BLaER1 treated with 17β-estradiol and CSF1 and Interleukin-3, amounts not matched to agents 10 nM and 100 nM (cell line): ENCODE data around the gene LSM7.

Experiments
- H3K27ac ChIP-seq, 11 experiments: shearing (Covaris generic); formaldehyde crosslinking; 2 replicates each; pipeline ENCODE4 v1.8.1; 2022
- H3K27me3 ChIP-seq, 11 experiments: shearing (Covaris generic); formaldehyde crosslinking; 2 replicates each; pipeline ENCODE4 v1.8.1; 2022
- H3K36me3 ChIP-seq, 11 experiments: shearing (Covaris generic); formaldehyde crosslinking; 2 replicates each; pipeline ENCODE4 v1.8.1; 2022
- H3K4me1 ChIP-seq, 10 experiments: shearing (Covaris generic); formaldehyde crosslinking; 2 replicates each; pipeline ENCODE4 v1.8.1; 2022
- H3K4me2 ChIP-seq, 11 experiments: shearing (Covaris generic); formaldehyde crosslinking; 2 replicates each; pipeline ENCODE4 v1.8.1; 2022
- H3K4me3 ChIP-seq, 10 experiments: shearing (Covaris generic); formaldehyde crosslinking; 2 replicates each; pipeline ENCODE4 v1.8.1; 2022
- H3K9ac ChIP-seq, 11 experiments: shearing (Covaris generic); formaldehyde crosslinking; 2 replicates each; pipeline ENCODE4 v1.8.1; 2022
- H3K9me3 ChIP-seq, 11 experiments: shearing (Covaris generic); formaldehyde crosslinking; replicated peaks in 1 of 11; 2 replicates each; pipeline ENCODE4 v1.8.1; 2022
- H4K20me1 ChIP-seq, 11 experiments: shearing (Covaris generic); formaldehyde crosslinking; 2 replicates each; pipeline ENCODE4 v1.8.1; 2022
- Cebpa-rat ChIP-seq, 11 experiments: shearing (Covaris generic); IDR thresholded peaks; 2 replicates each; pipeline ENCODE4 v1.8.1; 2022

LSM7 gene

DNA sequence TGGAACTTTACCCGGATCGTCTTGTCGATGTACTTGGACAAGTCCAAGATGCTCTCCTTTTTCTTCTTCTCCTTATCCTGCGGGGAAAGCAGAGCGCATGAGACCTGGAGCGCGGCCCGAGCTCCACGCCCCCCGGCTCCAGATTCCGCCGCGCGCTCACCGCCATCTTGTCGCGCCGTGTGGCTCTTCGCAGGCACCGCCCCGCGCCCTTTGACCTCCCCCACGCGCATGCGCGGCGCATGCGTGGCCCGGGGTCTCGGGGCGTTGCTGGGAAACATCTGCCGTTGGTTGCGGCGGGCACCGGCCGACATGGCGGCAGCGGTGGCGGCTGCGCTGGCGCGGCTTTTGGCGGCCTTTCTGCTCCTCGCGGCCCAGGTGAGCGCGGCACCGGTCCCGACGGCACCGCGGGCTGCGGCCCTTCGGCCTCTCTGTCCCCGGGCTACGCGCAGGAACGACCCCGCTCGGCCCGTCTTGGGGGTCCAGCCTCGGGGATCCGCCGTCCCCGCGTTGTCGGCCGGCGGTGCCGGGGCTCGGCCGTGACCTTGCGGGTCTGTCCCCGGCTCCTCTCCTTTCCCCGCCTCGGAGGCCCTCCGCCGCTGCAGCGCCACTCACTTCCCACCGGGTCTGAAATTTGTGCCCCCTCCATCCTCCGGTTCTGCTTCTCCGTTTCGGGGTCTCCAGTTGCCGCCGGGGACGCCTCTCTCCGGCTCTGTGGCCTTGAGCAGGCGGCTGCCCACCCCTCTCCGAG, at the start of gene LSM7, which contains the start of gene SPPL2B:
LSM7 (minus strand) TSS at position 186 of the 748 bp plus-strand sequence; CDS start at position 166, 20 bp downstream.
SPPL2B (plus strand) TSS at position 284 of the 748 bp plus-strand sequence; CDS start at position 310, 26 bp downstream.
- Histone ChIP-seq H3K27ac (peak within 1 kb of the TSS; percentile 73 to 98 (median 93)), H4K20me1 (peaks cover 32 to 85% (median 46%) of the 10 kb centered on the region in 11 experiments; a peak in 21 of 22 replicates), H3K4me1 (peaks cover 81 to 89% (median 84%) of the 10 kb centered on the region in 10 experiments), H3K9me3 (no peaks in the 10 kb centered on the region), H3K27me3 (peaks cover 0 to 14% (median 0%) of the 10 kb centered on the region in 11 experiments; a peak in 5 of 22 replicates), H3K36me3 (peaks cover under 1 to 22% (median 6%) of the 10 kb centered on the region in 11 experiments; a peak in 15 of 22 replicates), H3K4me2 (peak within 1 kb of the TSS; percentile 89 to 100 (median 97)), H3K4me3 (peak within 1 kb of the TSS; percentile 80 to 98 (median 92)), H3K9ac (peak within 1 kb of the TSS; percentile 89 to 98 (median 92))
- TF ChIP-seq Cebpa-rat (IDR thresholded peaks at IDR 0.05) = no peak

DNA sequence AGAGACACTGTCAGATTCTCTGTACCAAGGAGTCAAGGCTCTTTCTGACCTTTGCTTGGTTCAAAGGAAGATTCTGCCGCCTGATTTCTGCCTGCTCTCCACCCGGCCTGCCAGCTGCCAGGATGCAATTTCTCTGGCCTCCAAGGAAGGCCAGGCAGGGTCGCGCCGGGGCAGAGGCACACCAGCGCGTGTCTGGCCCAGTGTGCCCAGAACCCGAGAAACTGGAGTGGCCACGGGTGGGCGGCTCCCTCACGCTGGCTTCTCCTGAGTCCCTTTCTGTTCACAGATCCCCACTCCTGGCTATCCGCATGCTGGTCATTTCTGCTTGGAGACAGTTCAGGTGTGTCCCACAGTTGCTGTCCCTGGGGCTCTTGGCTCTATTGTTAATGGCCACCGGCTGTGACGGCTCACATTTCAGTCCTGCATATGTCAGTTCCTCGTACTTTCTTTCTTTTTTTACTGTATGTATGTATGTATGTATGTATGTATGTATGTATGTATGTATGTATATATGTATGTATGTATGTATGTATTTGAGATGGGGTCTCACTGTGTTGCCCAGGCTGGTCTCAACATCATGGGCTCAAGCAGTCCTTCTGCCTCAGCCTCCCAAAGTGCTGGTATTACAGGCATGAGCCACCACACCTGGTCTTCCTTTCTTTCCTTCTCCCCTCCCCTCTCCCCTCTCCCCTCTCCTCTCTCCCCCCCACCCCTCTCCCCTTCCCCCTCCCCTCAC, 48.6 kb upstream of the LSM7 start:
- H3K27me3 ChIP-seq = no peaks in the 10 kb centered on the region
- H3K27ac ChIP-seq = no peak overlapping the region
- H3K36me3 ChIP-seq = no peaks in the 10 kb centered on the region
- no peak overlapping the region for H3K4me2 ChIP-seq
- peaks cover 28 to 37% (median 34%) of the 10 kb centered on the region in 11 experiments for H3K9me3 ChIP-seq
- no peak overlapping the region for H3K4me3 ChIP-seq
- no peak overlapping the region for H3K9ac ChIP-seq
- no peak for TF ChIP-seq Cebpa-rat (IDR thresholded peaks at IDR 0.05)
- H3K4me1 ChIP-seq = peaks cover under 1 to 18% (median 8%) of the 10 kb centered on the region in 10 experiments; a peak in 17 of 20 replicates
- no peaks in the 10 kb centered on the region for H4K20me1 ChIP-seq

DNA sequence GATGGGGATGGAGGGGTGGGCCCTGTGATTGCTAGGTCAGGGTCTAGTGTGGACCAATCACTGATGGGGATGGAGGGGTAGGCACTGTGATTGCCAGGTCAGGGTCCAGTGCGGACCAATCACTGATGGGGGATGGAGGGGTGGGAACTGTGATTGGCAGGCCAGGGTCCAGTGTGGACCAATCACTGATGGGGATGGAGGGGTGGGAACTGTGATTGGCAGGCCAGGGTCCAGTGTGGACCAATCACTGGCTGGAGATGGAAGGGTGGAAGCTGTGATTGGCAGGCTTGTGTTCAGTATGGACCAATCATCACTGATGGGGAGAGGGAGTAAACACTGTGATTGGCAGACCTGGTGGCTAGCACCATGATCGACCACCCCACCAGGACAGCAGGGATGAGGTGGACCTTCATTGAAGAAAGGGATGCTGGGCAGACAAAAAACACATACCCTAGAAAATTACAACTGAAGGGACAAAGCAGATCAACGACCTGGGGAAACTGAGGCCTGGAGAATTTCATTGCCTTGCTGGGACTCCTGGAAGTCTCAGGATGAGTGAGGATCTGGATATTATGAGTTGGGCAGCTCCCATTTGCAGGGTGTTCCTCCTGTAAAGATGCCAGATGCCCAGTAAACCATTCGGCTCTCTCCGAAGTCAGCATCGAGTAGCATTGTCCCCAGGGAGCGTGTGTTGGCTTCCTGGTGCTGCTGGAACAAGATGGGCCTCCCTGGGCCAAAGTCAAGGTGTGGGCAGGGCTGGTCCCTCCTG, 47.2 kb upstream of the LSM7 start:
- no peak overlapping the region for H3K9ac ChIP-seq
- no peaks in the 10 kb centered on the region for H4K20me1 ChIP-seq
- H3K36me3 ChIP-seq = no peaks in the 10 kb centered on the region
- peaks cover 0 to 16% (median 8%) of the 10 kb centered on the region in 10 experiments; a peak in 15 of 20 replicates for H3K4me1 ChIP-seq
- no peaks in the 10 kb centered on the region for H3K27me3 ChIP-seq
- peaks cover 27 to 44% (median 38%) of the 10 kb centered on the region in 11 experiments for H3K9me3 ChIP-seq
- peak overlapping the region in 5 of 11 experiments; percentile 8 to 39 (median 22); a peak in 5 of 22 replicates for H3K4me2 ChIP-seq
- TF ChIP-seq Cebpa-rat (IDR thresholded peaks at IDR 0.05) = no peak
- no peak overlapping the region for H3K4me3 ChIP-seq
- H3K27ac ChIP-seq = no peak overlapping the region

DNA sequence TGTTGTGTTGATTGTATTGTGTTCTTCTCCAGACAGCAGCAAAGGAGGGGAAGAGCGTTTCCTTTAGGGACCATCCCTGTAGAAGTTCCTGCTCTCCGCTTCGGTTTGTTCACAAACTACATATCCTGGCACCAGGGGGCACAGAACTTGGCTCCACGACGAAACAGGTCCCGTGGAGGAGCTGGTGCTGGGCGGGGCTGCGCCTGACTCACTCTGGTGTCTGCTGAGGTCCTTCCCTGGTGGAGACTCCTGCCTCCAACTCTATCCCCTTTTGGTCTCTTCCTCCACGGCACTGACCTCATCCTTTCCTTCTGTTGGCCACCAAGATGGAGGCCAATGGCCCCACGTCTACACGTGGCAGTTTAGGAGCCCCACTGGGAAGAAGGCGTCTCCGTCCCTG, 46.4 kb upstream of the LSM7 start:
- Histone ChIP-seq H4K20me1 (no peaks in the 10 kb centered on the region), H3K4me3 (no peak overlapping the region), H3K27me3 (no peaks in the 10 kb centered on the region), H3K9me3 (peaks cover 25 to 43% (median 38%) of the 10 kb centered on the region in 11 experiments), H3K9ac (no peak overlapping the region), H3K36me3 (peaks cover 0 to under 1% (median 0%) of the 10 kb centered on the region in 11 experiments; a peak in 1 of 22 replicates), H3K27ac (no peak overlapping the region), H3K4me1 (peaks cover 0 to 16% (median 8%) of the 10 kb centered on the region in 10 experiments; a peak in 15 of 20 replicates), H3K4me2 (peak overlapping the region in 1 of 11 experiments; percentile 24; a peak in 1 of 22 replicates)
- TF ChIP-seq Cebpa-rat (IDR thresholded peaks at IDR 0.05) = no peak

DNA sequence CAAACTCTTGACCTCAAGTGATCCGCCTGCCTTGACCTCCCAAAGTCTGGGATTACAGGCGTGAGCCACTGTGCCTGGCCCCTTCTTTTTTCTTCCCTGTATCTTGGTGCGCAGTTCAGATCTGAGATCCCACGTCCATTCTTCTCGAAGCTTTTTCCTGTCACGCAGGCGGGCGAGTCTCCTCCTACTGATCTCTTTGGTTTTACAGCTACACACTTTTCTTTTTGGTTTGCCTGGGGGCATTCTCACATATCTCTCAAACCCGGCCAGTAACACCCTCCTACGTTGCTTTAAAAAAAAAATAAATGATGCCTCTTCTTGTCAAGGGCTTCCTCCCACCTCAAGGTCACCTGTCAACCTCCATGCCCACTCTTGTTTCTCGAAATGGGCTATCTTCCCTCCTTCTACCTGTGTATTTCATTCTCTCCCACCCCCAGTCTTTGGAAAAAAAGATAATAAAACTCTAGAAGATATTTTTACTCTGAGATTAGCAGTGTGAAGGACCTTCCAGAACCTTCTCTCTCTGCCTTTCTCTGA, 43.8 kb upstream of the LSM7 start:
- Histone ChIP-seq H3K4me3 (no peak overlapping the region), H3K9ac (no peak overlapping the region), H3K4me2 (peak overlapping the region in 4 of 11 experiments; percentile 23 to 61 (median 41); a peak in 6 of 22 replicates), H3K27me3 (no peaks in the 10 kb centered on the region), H3K36me3 (peaks cover 0 to 4% (median 0%) of the 10 kb centered on the region in 11 experiments; a peak in 1 of 22 replicates), H3K27ac (no peak overlapping the region), H4K20me1 (no peaks in the 10 kb centered on the region), H3K9me3 (peaks cover 12 to 32% (median 26%) of the 10 kb centered on the region in 11 experiments), H3K4me1 (peaks cover 0 to 16% (median 8%) of the 10 kb centered on the region in 10 experiments; a peak in 15 of 20 replicates)
- no peak for TF ChIP-seq Cebpa-rat (IDR thresholded peaks at IDR 0.05)

DNA sequence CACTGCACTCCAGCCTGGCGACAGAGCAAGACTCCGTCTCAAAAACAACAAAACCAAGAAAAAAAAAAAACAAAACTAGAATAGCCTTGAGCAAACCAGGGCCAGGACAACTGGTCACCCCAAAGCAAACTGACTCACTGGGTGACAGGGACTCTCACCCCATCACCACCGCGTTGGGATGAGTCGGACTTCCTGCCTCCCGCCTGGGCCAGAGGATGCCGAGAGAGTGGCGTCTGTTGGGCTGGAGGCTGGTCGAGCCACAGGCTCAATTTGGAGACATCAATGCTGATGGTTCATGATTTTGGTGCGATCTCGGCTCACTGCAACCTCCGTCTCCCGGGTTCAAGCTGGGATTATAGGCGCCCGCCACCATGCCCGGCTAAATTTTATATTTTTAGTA, 43.3 kb upstream of the LSM7 start:
- peaks cover 0 to 16% (median 8%) of the 10 kb centered on the region in 10 experiments; a peak in 15 of 20 replicates for H3K4me1 ChIP-seq
- H3K36me3 ChIP-seq = peaks cover 0 to 4% (median 0%) of the 10 kb centered on the region in 11 experiments; a peak in 1 of 22 replicates
- H3K27ac ChIP-seq = peak overlapping the region in 1 of 11 experiments; percentile 27; a peak in 2 of 22 replicates
- no peak overlapping the region for H3K9ac ChIP-seq
- no peak for TF ChIP-seq Cebpa-rat (IDR thresholded peaks at IDR 0.05)
- H3K4me2 ChIP-seq = peak overlapping the region in 4 of 11 experiments; percentile 23 to 61 (median 41); a peak in 6 of 22 replicates
- no peaks in the 10 kb centered on the region for H4K20me1 ChIP-seq
- no peak overlapping the region for H3K4me3 ChIP-seq
- H3K9me3 ChIP-seq = peaks cover 17 to 37% (median 30%) of the 10 kb centered on the region in 11 experiments
- H3K27me3 ChIP-seq = no peaks in the 10 kb centered on the region

DNA sequence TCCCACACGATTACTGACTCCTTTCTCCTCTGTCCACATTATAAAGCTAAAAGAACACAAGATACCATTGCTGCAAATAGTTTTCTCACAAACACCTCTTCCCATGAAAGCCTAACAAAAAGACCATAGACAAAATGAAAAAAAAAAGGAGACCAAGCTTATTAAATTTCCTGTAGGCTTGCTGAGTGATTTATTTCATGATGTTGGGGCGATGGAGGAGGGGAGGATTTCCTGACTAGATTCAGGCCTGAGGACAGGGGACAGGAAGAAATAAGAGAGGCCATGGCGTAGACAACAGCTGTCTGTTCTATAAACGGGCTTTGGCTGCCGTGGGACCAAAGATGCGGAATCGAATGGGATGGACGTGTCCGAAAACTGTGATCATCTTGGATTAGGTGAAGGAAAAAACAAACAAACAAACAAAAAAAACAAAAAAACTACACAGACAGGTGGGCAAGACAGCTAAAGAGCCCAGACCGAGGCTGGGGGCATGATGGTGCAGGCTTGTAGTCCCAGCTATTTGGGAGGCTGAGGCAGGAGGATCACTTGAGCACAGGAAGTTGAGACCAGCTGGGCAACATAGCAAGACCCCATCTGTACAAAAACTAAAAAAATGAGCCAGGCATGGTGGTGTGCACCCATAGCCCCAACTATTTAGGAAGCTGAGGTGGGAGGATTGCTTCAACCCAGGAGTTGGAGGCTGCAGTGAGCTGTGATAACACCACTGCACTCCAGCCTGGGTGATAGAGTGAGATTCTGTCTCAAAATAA, 37.0 kb upstream of the LSM7 start:
- no peak for TF ChIP-seq Cebpa-rat (IDR thresholded peaks at IDR 0.05)
- Histone ChIP-seq H3K4me2 (peak overlapping the region; percentile 12 to 66 (median 58); a peak in 21 of 22 replicates), H3K9ac (peak overlapping the region in 5 of 11 experiments; percentile 3 to 39 (median 23); a peak in 4 of 22 replicates)

More for the DNA sequence above, 37.0 kb upstream of the LSM7 start:
- Histone ChIP-seq H3K27me3 (peaks cover 12 to 19% (median 15%) of the 10 kb centered on the region in 11 experiments), H3K36me3 (peaks cover 0 to 4% (median 0%) of the 10 kb centered on the region in 11 experiments; a peak in 1 of 22 replicates), H3K4me3 (no peak overlapping the region), H3K9me3 (peaks cover 17 to 30% (median 23%) of the 10 kb centered on the region in 11 experiments), H3K27ac (no peak overlapping the region), H4K20me1 (no peaks in the 10 kb centered on the region), H3K4me1 (peaks cover 0 to 29% (median 23%) of the 10 kb centered on the region in 10 experiments; a peak in 17 of 20 replicates)
